Spleen (tissue), 7 donors: ENCODE measurements around the gene SHC4.

Source experiments
- CTCF ChIP-seq, 11 experiments: fragments of 200-600 bp in 7 of 11; fragments of 450-650 bp in 4 of 11; sonication (generic) in 4 of 11; IDR thresholded peaks in 8 of 11; conservative IDR thresholded peaks in 3 of 11; 1 replicate in 7 of 11; 2 replicates in 4 of 11; pipeline versions ENCODE4 v1.4.0 to v1.8.0; 2016 to 2021; ENCODE audit warnings: antibody characterized with exemption in 11 of 11, inconsistent platforms in 4 of 11, mild to moderate bottlenecking in 1 of 11
- POLR2A ChIP-seq, 3 donors: fragments of 450-650 bp; IDR thresholded peaks; one replicate each; pipeline ENCODE4 v1.5.1; 2017; ENCODE audit warnings: antibody characterized with exemption in 3 of 3, mild to moderate bottlenecking in 1 of 3
- POLR2AphosphoS5 ChIP-seq, 3 donors: sonication (generic); formaldehyde crosslinking; IDR thresholded peaks; one replicate each; pipeline ENCODE4 v1.5.1; 2017; ENCODE audit warnings: antibody characterized with exemption in 3 of 3
- donor health status: DM: no; HTN: no; CAD: no; lungs with moderate emphysema.
- donor health status: DM: no; HTN: no; CAD: no.
- donor health status: DM: no; HTN: no; CAD: no.

GRCh38 chr15:48833526-48834239 lies 130.0 kb downstream of the SHC4 start:
- no peak for TF ChIP-seq POLR2A (IDR thresholded peaks at IDR 0.05)
- no peak for TF ChIP-seq CTCF (IDR thresholded peaks at IDR 0.05 in 8 of 11, conservative IDR thresholded peaks at IDR 0.05 in 3 of 11)
- no peak for TF ChIP-seq POLR2AphosphoS5 (IDR thresholded peaks at IDR 0.05)
